Hair follicular keratinocyte (primary cell): ENCODE data around the gene AGAP5. TPM values are rescaled to one million over a fixed set of nuclear protein-coding genes. Genes with fewer than 3 reads are reported as not detected.

Experiments used
- total RNA-seq: library from RNA; depleted of rRNA; stranded (reverse); fragments of >200 nt; gene quantifications from 2 replicates; pipeline ENCODE4 v1.2.3, GENCODE V29; 2015

The AGAP5 gene
- 1.2 and 3.2 TPM in 2 replicates for total RNA-seq

GRCh38 chr10:73697675-73698159 is at the start of gene AGAP5:
Gene AGAP5, minus strand, starts transcription at chr10:73698109. Its CDS starts 354 bp downstream, at chr10:73697755.

GRCh38 chr10:73743905-73744663 is 46.2 kb upstream of the AGAP5 start, which contains the start of gene SEC24C:
Gene SEC24C, plus strand, starts transcription at chr10:73744372. Its CDS starts 2,461 bp downstream, at chr10:73746833.

GRCh38 chr10:73655990-73656298 is 42.0 kb downstream of the AGAP5 start, which contains the start of gene SYNPO2L:
Gene SYNPO2L, minus strand, starts transcription at chr10:73656029. Its CDS starts 107 bp downstream, at chr10:73655922.

GRCh38 chr10:73641328-73642060 is 56.4 kb downstream of the AGAP5 start, which contains the start of gene MYOZ1:
Gene MYOZ1, minus strand, starts transcription at chr10:73641474. Its CDS starts 1,457 bp downstream, at chr10:73640017.

Other genes with a start within 250 kb of the AGAP5 start
- 16.0 and 21.4 TPM in 2 replicates for gene PPP3CB, start 202.1 kb downstream of the AGAP5 start, total RNA-seq
- gene USP54, start 106.8 kb downstream of the AGAP5 start, total RNA-seq, result 3.5 and 5.3 TPM in 2 replicates
- 0.11 and 0.86 TPM in 2 replicates for gene MYOZ1, start 56.6 kb downstream of the AGAP5 start, total RNA-seq
- not detected in 2 replicates for gene SYNPO2L, start 42.1 kb downstream of the AGAP5 start, total RNA-seq
- 61.5 and 68.2 TPM in 2 replicates for gene SEC24C, start 46.3 kb upstream of the AGAP5 start, total RNA-seq
- 61.4 and 75.8 TPM in 2 replicates for gene CHCHD1, start 83.9 kb upstream of the AGAP5 start, total RNA-seq
- gene ZSWIM8, start 87.5 kb upstream of the AGAP5 start, total RNA-seq, result 25.0 and 33.7 TPM in 2 replicates
- gene NDST2, start 113.5 kb upstream of the AGAP5 start, total RNA-seq, result 10.5 and 18.4 TPM in 2 replicates
- 14.9 and 15.9 TPM in 2 replicates for gene CAMK2G, start 176.4 kb upstream of the AGAP5 start, total RNA-seq
- gene PLAU, start 213.0 kb upstream of the AGAP5 start, total RNA-seq, result 292 and 758 TPM in 2 replicates